ENCODE measurements around the gene MLXIPL.

Gene MLXIPL

GRCh38 chr7:73652541-73652949, 28.2 kb upstream of the MLXIPL start:
- CTCF ChIA-PET = interaction anchor here (1.7 to 2.2 kb wide), 2 partner anchors 10 to 23 kb away, joined by 7 to 8 read pairs; no protein-coding TSS in a partner anchor
- Histone ChIP-seq H3K4me1 (ENCODE audit: control extremely low read depth in 1 of 4, control insufficient read depth in 4 of 4, insufficient read depth in 4 of 4, low read length in 3 of 4) (peaks cover 0 to 13% (median 9%) of the 10 kb centered on the region in 4 experiments), H3K27ac (ENCODE audit: insufficient read depth in 1 of 2, low read depth in 1 of 2, low read length in 2 of 2, poor library complexity in 1 of 2, severe bottlenecking in 2 of 2) (no peak overlapping the region), H3K4me3 (ENCODE audit: control insufficient read depth in 1 of 7, extremely low read depth in 1 of 7, insufficient read depth in 4 of 7, low read depth in 2 of 7, low read length in 6 of 7) (no peak overlapping the region), H3K27me3 (replicated peaks in 2 of 5; ENCODE audit: control insufficient read depth in 4 of 5, insufficient read depth in 5 of 5, low read length in 4 of 5) (peaks cover 0 to 61% (median 10%) of the 10 kb centered on the region in 5 experiments), H3K9me3 (ENCODE audit: control extremely low read depth in 1 of 5, control insufficient read depth in 4 of 5, insufficient read depth in 2 of 5, low read depth in 1 of 5, low read length in 4 of 5) (no peaks in the 10 kb centered on the region), H3K36me3 (ENCODE audit: control insufficient read depth in 4 of 4, insufficient read depth in 4 of 4, low read length in 3 of 4) (no peaks in the 10 kb centered on the region)
- DNase-seq = no peak
- 86% methylated on average over 7 of the region's 11 CpGs for WGBS (ENCODE audit: insufficient coverage)
- POLR2A ChIA-PET = no interaction called here

DNA sequence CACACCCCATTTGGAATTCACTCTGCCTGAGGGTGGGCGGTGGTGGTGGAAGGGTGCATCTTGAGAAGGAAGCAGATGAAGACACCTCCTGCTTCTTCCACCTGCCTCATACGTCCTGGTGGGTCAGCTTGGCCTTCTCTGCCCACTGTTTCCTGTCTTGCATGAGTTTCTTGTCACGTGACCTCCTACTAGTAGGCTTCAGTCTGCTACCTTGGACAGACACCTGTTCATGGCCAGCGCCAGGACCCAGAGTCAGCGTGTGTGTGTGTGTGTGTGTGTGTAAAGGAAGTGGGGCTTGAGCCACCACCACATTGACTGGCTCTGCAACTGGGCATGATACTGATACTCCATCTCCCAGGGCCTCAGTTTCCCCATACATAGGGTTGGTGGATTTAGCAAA, 26.2 kb upstream of the MLXIPL start:
- CTCF ChIA-PET = interaction anchor here (1.4 kb wide), 2 partner anchors 14 to 51 kb away, joined by 3 to 5 read pairs; no protein-coding TSS in a partner anchor

GRCh38 chr7:73649576-73649975, 25.3 kb upstream of the MLXIPL start:
- H3K9me3 ChIP-seq (ENCODE audit: control extremely low read depth in 1 of 5, control insufficient read depth in 4 of 5, insufficient read depth in 2 of 5, low read depth in 1 of 5, low read length in 4 of 5) = no peaks in the 10 kb centered on the region
- CTCF ChIA-PET = interaction anchor here (1.4 kb wide), 2 partner anchors 15 to 52 kb away, joined by 3 to 5 read pairs; no protein-coding TSS in a partner anchor
- no peaks in the 10 kb centered on the region for H3K36me3 ChIP-seq (ENCODE audit: control insufficient read depth in 4 of 4, insufficient read depth in 4 of 4, low read length in 3 of 4)
- POLR2A ChIA-PET = no interaction called here
- DNase-seq = no peak
- H3K4me3 ChIP-seq (ENCODE audit: control insufficient read depth in 1 of 7, extremely low read depth in 1 of 7, insufficient read depth in 4 of 7, low read depth in 2 of 7, low read length in 6 of 7) = no peak overlapping the region
- peaks cover 0 to 13% (median 9%) of the 10 kb centered on the region in 4 experiments for H3K4me1 ChIP-seq (ENCODE audit: control extremely low read depth in 1 of 4, control insufficient read depth in 4 of 4, insufficient read depth in 4 of 4, low read length in 3 of 4)
- 51% methylated on average over 6 of the region's 9 CpGs for WGBS (ENCODE audit: insufficient coverage)
- H3K27ac ChIP-seq (ENCODE audit: insufficient read depth in 1 of 2, low read depth in 1 of 2, low read length in 2 of 2, poor library complexity in 1 of 2, severe bottlenecking in 2 of 2) = no peak overlapping the region
- H3K27me3 ChIP-seq (replicated peaks in 2 of 5; ENCODE audit: control insufficient read depth in 4 of 5, insufficient read depth in 5 of 5, low read length in 4 of 5) = peaks cover 8 to 84% (median 25%) of the 10 kb centered on the region in 5 experiments

More for the DNA sequence above, 26.2 kb upstream of the MLXIPL start:
- peaks cover 0 to 13% (median 9%) of the 10 kb centered on the region in 4 experiments for H3K4me1 ChIP-seq (ENCODE audit: control extremely low read depth in 1 of 4, control insufficient read depth in 4 of 4, insufficient read depth in 4 of 4, low read length in 3 of 4)
- DNase-seq = no peak
- no peak overlapping the region for H3K27ac ChIP-seq (ENCODE audit: insufficient read depth in 1 of 2, low read depth in 1 of 2, low read length in 2 of 2, poor library complexity in 1 of 2, severe bottlenecking in 2 of 2)
- POLR2A ChIA-PET = no interaction called here
- H3K9me3 ChIP-seq (ENCODE audit: control extremely low read depth in 1 of 5, control insufficient read depth in 4 of 5, insufficient read depth in 2 of 5, low read depth in 1 of 5, low read length in 4 of 5) = no peaks in the 10 kb centered on the region
- H3K36me3 ChIP-seq (ENCODE audit: control insufficient read depth in 4 of 4, insufficient read depth in 4 of 4, low read length in 3 of 4) = no peaks in the 10 kb centered on the region
- no peak overlapping the region for H3K4me3 ChIP-seq (ENCODE audit: control insufficient read depth in 1 of 7, extremely low read depth in 1 of 7, insufficient read depth in 4 of 7, low read depth in 2 of 7, low read length in 6 of 7)
- peaks cover 7 to 80% (median 22%) of the 10 kb centered on the region in 5 experiments for H3K27me3 ChIP-seq (replicated peaks in 2 of 5; ENCODE audit: control insufficient read depth in 4 of 5, insufficient read depth in 5 of 5, low read length in 4 of 5)
- WGBS (ENCODE audit: insufficient coverage) = 29% methylated on average over 1 of the region's 5 CpGs

GRCh38 chr7:73648593-73649332, 24.4 kb upstream of the MLXIPL start:
- ChIA-PET CTCF (no interaction called here), POLR2A (no interaction called here)
- Histone ChIP-seq H3K4me1 (ENCODE audit: control extremely low read depth in 1 of 4, control insufficient read depth in 4 of 4, insufficient read depth in 4 of 4, low read length in 3 of 4) (peaks cover 0 to 13% (median 9%) of the 10 kb centered on the region in 4 experiments), H3K27ac (ENCODE audit: insufficient read depth in 1 of 2, low read depth in 1 of 2, low read length in 2 of 2, poor library complexity in 1 of 2, severe bottlenecking in 2 of 2) (no peak overlapping the region), H3K27me3 (replicated peaks in 2 of 5; ENCODE audit: control insufficient read depth in 4 of 5, insufficient read depth in 5 of 5, low read length in 4 of 5) (peaks cover 8 to 92% (median 25%) of the 10 kb centered on the region in 5 experiments), H3K9me3 (ENCODE audit: control extremely low read depth in 1 of 5, control insufficient read depth in 4 of 5, insufficient read depth in 2 of 5, low read depth in 1 of 5, low read length in 4 of 5) (no peaks in the 10 kb centered on the region), H3K4me3 (ENCODE audit: control insufficient read depth in 1 of 7, extremely low read depth in 1 of 7, insufficient read depth in 4 of 7, low read depth in 2 of 7, low read length in 6 of 7) (no peak overlapping the region), H3K36me3 (ENCODE audit: control insufficient read depth in 4 of 4, insufficient read depth in 4 of 4, low read length in 3 of 4) (no peaks in the 10 kb centered on the region)
- no peak for DNase-seq
- 52% methylated on average over 1 of the region's 1 CpG for WGBS (ENCODE audit: insufficient coverage)

GRCh38 chr7:73647725-73648592, 23.6 kb upstream of the MLXIPL start:
- Histone ChIP-seq H3K9me3 (ENCODE audit: control extremely low read depth in 1 of 5, control insufficient read depth in 4 of 5, insufficient read depth in 2 of 5, low read depth in 1 of 5, low read length in 4 of 5) (no peaks in the 10 kb centered on the region), H3K27me3 (replicated peaks in 2 of 5; ENCODE audit: control insufficient read depth in 4 of 5, insufficient read depth in 5 of 5, low read length in 4 of 5) (peaks cover 8 to 92% (median 25%) of the 10 kb centered on the region in 5 experiments), H3K4me1 (ENCODE audit: control extremely low read depth in 1 of 4, control insufficient read depth in 4 of 4, insufficient read depth in 4 of 4, low read length in 3 of 4) (peaks cover 0 to 13% (median 9%) of the 10 kb centered on the region in 4 experiments), H3K36me3 (ENCODE audit: control insufficient read depth in 4 of 4, insufficient read depth in 4 of 4, low read length in 3 of 4) (no peaks in the 10 kb centered on the region), H3K4me3 (ENCODE audit: control insufficient read depth in 1 of 7, extremely low read depth in 1 of 7, insufficient read depth in 4 of 7, low read depth in 2 of 7, low read length in 6 of 7) (peak overlapping the region in 3 of 7 experiments; percentile 23 to 48 (median 40)), H3K27ac (ENCODE audit: insufficient read depth in 1 of 2, low read depth in 1 of 2, low read length in 2 of 2, poor library complexity in 1 of 2, severe bottlenecking in 2 of 2) (no peak overlapping the region)
- POLR2A ChIA-PET = no interaction called here
- 3% methylated on average over 50 of the region's 62 CpGs for WGBS (ENCODE audit: insufficient coverage)
- DNase-seq = peak in 2 of 3 donors; percentile 35 to 42
- CTCF ChIA-PET = no interaction called here

DNA sequence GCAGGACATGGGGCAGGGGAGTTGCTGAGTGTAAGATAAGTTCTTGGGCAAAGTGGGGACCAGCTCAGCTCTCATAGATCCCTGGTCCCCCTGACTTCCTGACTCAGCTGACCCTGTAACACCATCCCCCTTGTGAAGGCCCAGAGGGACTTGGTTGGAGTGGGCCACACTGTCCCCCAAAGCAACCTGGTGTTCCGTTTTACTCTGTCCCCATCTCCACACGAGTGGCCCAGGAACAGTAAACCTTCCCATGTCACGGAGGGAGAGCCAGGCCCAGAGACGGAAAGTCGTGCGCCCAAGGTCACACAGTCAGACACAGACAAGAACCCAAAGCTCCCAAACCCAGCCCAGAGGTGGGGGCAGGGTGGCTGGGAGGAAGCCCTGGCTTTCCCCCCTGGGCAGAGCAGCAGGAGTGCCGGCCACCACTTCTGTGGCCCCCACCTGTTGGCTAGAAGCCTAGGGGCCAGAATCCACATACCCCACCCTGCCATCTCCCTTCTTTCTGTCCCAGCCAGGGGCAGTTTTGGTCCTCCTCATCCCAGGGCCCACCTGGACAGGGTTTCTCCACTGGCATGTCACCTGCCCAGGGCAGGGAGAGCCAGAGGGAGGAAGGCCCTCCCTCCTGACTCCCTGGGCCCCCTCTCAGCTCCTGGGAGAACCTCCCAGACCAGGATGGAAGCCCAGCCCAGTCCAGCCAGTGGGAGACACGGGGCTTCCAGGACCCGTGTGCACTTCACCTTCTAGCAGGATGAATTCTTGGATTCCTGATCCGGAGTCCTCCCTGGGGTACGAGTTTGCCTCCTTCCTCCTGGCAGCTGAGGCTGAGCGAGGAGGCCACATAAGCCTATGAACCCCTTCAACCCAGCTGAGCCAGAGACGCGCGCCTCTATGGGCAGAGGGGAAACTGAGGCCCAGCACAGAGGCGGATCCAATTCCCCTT, 22.7 kb upstream of the MLXIPL start:
- Histone ChIP-seq H3K36me3 (ENCODE audit: control insufficient read depth in 4 of 4, insufficient read depth in 4 of 4, low read length in 3 of 4) (no peaks in the 10 kb centered on the region), H3K4me3 (ENCODE audit: control insufficient read depth in 1 of 7, extremely low read depth in 1 of 7, insufficient read depth in 4 of 7, low read depth in 2 of 7, low read length in 6 of 7) (peak overlapping the region in 1 of 7 experiments; percentile 40), H3K9me3 (ENCODE audit: control extremely low read depth in 1 of 5, control insufficient read depth in 4 of 5, insufficient read depth in 2 of 5, low read depth in 1 of 5, low read length in 4 of 5) (peaks cover 0 to 4% (median under 1%) of the 10 kb centered on the region in 5 experiments), H3K27me3 (replicated peaks in 2 of 5; ENCODE audit: control insufficient read depth in 4 of 5, insufficient read depth in 5 of 5, low read length in 4 of 5) (peaks cover 8 to 95% (median 25%) of the 10 kb centered on the region in 5 experiments), H3K4me1 (ENCODE audit: control extremely low read depth in 1 of 4, control insufficient read depth in 4 of 4, insufficient read depth in 4 of 4, low read length in 3 of 4) (peaks cover 0 to 13% (median 9%) of the 10 kb centered on the region in 4 experiments), H3K27ac (ENCODE audit: insufficient read depth in 1 of 2, low read depth in 1 of 2, low read length in 2 of 2, poor library complexity in 1 of 2, severe bottlenecking in 2 of 2) (no peak overlapping the region)
- DNase-seq = no peak
- ChIA-PET CTCF (interaction anchor here (1.3 to 3.1 kb wide), 4 partner anchors 10 to 40 kb away, joined by 3 to 20 read pairs (median 6); no protein-coding TSS in a partner anchor), POLR2A (interaction anchor here (0.6 kb wide), 1 partner anchor 93 kb away, joined by 3 read pairs; no protein-coding TSS in a partner anchor)
- WGBS (ENCODE audit: insufficient coverage) = 49% methylated on average over 15 of the region's 16 CpGs

Data from common myeloid progenitor, CD34-positive (primary cell).